GM12865 (cell line): ENCODE measurements around the gene HIP1R.

Experiments
- DNase-seq: peaks from one replicate; pipeline ENCODE4 v3.0.0; 2010; ENCODE audit warnings: low read depth
- H3K4me3 ChIP-seq: 2 replicates; pipeline ENCODE4 v1.5.1; 2011; ENCODE audit warnings: mild to moderate bottlenecking, low read depth, low read length, control low read depth
- TF ChIP-seq, protein P1 (sequence below): IDR thresholded peaks from 2 replicates; pipeline ENCODE4 v1.5.1; 2011; ENCODE audit warnings: low read length, control low read depth, low read depth, inconsistent platforms; ENCODE audit not compliant: insufficient read depth; ENCODE audit errors: missing control alignments

Gene HIP1R

DNA sequence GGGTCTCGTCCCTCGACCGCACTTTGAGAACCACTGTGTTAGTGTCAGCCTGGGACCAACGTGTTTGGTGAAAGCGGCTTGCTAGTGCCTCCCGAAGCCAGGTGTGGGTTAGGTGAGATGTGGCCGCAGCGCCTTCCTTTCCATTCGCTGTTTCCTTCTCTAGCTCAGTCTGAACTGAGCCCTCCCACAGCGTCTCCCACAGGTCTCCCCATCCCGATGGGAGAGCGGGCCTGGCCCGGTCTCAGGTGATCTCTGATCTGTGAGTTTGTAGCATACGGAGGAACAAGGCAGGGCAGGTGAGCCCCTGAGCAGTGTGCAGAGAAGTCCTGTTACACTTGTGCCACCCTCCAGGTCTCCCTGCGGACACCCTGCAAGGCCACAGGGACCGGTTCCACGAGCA is 19.3 kb downstream of the HIP1R start:
- no peak overlapping the region for H3K4me3 ChIP-seq
- DNase-seq, result no peak
- TF ChIP-seq, protein P1, sequence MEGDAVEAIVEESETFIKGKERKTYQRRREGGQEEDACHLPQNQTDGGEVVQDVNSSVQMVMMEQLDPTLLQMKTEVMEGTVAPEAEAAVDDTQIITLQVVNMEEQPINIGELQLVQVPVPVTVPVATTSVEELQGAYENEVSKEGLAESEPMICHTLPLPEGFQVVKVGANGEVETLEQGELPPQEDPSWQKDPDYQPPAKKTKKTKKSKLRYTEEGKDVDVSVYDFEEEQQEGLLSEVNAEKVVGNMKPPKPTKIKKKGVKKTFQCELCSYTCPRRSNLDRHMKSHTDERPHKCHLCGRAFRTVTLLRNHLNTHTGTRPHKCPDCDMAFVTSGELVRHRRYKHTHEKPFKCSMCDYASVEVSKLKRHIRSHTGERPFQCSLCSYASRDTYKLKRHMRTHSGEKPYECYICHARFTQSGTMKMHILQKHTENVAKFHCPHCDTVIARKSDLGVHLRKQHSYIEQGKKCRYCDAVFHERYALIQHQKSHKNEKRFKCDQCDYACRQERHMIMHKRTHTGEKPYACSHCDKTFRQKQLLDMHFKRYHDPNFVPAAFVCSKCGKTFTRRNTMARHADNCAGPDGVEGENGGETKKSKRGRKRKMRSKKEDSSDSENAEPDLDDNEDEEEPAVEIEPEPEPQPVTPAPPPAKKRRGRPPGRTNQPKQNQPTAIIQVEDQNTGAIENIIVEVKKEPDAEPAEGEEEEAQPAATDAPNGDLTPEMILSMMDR, result no peak

DNA sequence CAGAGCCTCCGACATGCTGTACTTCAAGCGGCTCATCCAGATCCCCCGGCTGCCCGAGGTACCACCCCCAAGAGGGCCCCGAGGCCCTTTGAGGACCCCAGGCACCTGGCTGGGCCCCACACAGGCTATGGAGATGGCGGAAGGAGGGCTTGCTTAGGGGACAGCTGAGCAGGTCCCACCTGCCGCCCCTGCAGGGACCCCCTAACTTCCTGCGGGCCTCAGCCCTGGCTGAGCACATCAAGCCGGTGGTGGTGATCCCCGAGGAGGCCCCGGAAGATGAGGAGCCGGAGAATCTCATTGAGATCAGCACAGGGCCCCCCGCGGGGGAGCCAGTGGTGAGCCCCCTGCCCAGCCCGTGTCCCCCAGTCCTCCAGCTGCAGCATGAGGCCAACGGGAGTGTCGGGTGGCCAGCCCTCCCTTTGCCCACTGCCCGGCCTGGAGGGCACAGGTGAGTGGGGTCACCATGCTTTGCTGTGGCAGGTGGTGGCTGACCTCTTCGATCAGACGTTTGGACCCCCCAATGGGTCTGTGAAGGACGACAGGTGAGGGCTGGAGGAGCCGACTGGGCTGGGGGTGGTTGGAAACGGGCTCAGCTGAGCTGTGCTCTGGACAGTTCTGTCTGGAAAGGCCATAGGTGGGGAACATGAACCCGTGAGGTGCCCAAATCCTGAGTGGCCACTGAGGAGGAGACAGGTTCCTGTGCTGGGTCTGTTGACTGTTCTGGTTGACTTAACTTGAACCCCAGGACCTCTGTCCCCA is 20.0 kb downstream of the HIP1R start:
- DNase-seq, result no peak
- no peak overlapping the region for H3K4me3 ChIP-seq
- TF ChIP-seq, protein P1, result no peak

DNA sequence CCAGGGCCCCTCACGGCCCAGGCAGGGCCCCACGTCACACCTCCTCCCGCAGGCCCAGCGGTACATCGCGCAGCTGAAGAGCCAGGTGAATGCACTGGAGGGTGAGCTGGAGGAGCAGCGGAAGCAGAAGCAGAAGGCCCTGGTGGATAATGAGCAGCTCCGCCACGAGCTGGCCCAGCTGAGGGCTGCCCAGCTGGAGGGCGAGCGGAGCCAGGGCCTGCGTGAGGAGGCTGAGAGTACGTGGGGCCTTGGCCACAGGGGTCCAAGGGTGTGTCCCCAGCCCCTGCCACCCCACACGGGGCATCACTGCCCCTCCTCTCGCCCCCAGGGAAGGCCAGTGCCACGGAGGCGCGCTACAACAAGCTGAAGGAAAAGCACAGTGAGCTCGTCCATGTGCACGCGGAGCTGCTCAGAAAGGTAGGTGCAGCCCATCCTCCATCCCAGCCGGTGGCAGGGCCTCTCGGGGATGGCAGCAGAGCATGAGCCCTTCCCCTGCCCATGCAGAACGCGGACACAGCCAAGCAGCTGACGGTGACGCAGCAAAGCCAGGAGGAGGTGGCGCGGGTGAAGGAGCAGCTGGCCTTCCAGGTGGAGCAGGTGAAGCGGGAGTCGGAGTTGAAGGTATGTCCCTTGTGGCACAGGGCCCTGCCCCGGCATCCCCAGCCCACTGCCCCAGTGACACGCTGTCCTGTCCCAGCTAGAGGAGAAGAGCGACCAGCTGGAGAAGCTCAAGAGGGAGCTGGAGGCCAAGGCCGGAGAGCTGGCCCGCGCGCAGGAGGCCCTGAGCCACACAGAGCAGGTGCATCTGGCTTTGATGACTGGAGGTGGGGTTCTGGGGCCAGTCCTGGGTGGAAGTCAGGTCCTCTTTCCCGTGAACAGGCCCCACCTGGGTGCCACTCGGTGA is 20.9 kb downstream of the HIP1R start:
- DNase-seq, result no peak
- TF ChIP-seq, protein P1, result no peak
- no peak overlapping the region for H3K4me3 ChIP-seq

DNA sequence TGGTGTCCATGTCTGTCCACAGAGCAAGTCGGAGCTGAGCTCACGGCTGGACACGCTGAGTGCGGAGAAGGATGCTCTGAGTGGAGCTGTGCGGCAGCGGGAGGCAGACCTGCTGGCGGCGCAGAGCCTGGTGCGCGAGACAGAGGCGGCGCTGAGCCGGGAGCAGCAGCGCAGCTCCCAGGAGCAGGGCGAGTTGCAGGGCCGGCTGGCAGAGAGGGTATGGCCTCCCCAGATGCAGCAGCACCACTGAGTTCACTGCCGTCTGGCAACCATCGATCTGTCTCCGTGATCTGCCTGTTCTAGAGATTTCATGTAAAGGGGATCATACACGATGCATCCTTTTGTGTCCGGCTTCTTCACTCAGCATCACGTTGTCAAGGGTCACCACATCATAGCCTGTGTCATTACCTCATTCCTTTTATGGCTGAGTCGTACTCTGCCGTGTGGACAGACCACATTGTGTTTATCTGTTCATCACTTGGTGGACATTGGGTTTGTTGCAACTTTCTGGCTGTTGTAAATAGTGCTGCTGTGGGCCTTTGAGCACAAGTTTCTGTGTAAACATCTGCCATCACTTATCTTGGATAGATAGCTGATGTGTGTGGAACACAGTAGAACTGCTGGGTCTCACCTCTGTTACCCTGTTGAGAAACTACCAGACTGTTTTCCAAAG is 21.9 kb downstream of the HIP1R start:
- H3K4me3 ChIP-seq, result no peak overlapping the region
- TF ChIP-seq, protein P1, result no peak
- DNase-seq, result no peak

DNA sequence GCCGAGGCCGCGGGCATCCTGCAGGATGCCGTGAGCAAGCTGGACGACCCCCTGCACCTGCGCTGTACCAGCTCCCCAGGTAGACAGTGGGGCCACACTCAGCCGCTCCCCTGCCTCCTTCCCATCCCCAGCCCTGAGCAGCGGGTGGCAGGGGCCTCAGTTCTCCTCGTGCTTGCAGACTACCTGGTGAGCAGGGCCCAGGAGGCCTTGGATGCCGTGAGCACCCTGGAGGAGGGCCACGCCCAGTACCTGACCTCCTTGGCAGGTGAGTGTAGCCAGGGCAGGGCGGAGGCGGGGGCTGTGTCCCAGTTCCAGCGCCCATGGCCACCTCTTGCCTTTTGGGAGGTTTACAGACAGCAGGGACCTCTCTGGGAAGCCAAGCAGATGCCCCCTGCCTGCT is 22.9 kb downstream of the HIP1R start:
- DNase-seq, result no peak
- no peak overlapping the region for H3K4me3 ChIP-seq
- TF ChIP-seq, protein P1, result no peak

DNA sequence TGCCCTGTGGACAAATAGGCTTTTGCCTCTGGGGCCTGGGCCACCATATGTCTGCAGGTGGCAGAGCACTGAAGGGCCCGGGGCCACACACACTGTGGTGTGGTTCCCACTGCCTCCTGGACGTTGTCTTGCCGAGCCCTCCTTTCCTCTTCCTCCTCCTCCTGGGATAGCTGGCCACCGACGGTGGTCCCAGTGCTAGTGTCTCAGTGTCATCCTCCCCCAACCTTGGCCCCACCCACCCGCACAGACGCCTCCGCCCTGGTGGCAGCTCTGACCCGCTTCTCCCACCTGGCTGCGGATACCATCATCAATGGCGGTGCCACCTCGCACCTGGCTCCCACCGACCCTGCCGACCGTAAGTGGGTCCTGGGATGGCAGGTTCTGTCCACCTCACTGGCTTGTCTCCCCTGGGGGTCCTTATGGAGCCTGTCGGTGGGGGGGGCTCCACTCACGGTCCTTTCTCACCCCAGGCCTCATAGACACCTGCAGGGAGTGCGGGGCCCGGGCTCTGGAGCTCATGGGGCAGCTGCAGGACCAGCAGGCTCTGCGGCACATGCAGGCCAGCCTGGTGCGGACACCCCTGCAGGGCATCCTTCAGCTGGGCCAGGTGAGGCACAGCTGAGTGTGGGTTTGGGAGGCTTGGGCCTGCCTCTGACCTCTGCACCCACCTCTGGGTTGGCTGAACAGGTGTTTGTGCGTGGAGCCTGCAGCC is 23.5 kb downstream of the HIP1R start:
- no peak overlapping the region for H3K4me3 ChIP-seq
- DNase-seq, result no peak
- TF ChIP-seq, protein P1, result no peak
